HG03521 (cell line): ENCODE measurements around the gene PPP1CA.

Source experiments
- ATAC-seq: cut with Tn5 transposase; IDR thresholded peaks from one replicate; pipeline ENCODE4 v1.9.1; 2021; ENCODE audit warnings: mild to moderate bottlenecking, moderate library complexity; ENCODE audit not compliant: unreplicated experiment

PPP1CA gene

GRCh38 chr11:67387069-67387468 is 14.6 kb downstream of the PPP1CA start:
- no peak for ATAC-seq

- no peak for ATAC-seq
These were observed 16.7 kb downstream of the PPP1CA start for GRCh38 chr11:67384851-67385366.

GRCh38 chr11:67382276-67383136 is 19.2 kb downstream of the PPP1CA start:
- ATAC-seq: no peak

- ATAC-seq: no peak
These were observed 20.2 kb downstream of the PPP1CA start for GRCh38 chr11:67381244-67381972.

- ATAC-seq: no peak
These were observed 22.3 kb downstream of the PPP1CA start for GRCh38 chr11:67379061-67380058.

- no peak for ATAC-seq
These were observed 23.1 kb downstream of the PPP1CA start for GRCh38 chr11:67378544-67378943.

GRCh38 chr11:67376873-67377808 is 24.5 kb downstream of the PPP1CA start:
- no peak for ATAC-seq

- no peak for ATAC-seq
These were observed 25.4 kb downstream of the PPP1CA start for GRCh38 chr11:67376063-67376820.

- no peak for ATAC-seq
These were observed 26.2 kb downstream of the PPP1CA start for GRCh38 chr11:67375320-67376055.

GRCh38 chr11:67374571-67375281 is 26.9 kb downstream of the PPP1CA start:
- ATAC-seq: no peak

GRCh38 chr11:67373648-67374570 is 27.7 kb downstream of the PPP1CA start:
- no peak for ATAC-seq

GRCh38 chr11:67372993-67373647 is 28.5 kb downstream of the PPP1CA start, which contains the start of gene CLCF1:
TSS of gene CLCF1 (minus strand) at chr11:67373598. CDS start at chr11:67373539, 59 bp downstream.
- no peak for ATAC-seq

- no peak for ATAC-seq
These were observed 29.2 kb downstream of the PPP1CA start for GRCh38 chr11:67372321-67372992.

GRCh38 chr11:67371911-67372320 is 29.7 kb downstream of the PPP1CA start:
- ATAC-seq: no peak

- no peak for ATAC-seq
These were observed 30.3 kb downstream of the PPP1CA start for GRCh38 chr11:67371189-67371910.
